Activated naive CD8-positive, alpha-beta T cell treated with anti-CD3 and anti-CD28 coated beads, Interleukin-2, amount 50 U/mL, for 16 hours (primary cell): ENCODE measurements around the gene CIART.
"Not testable (repeated sequence)": the region's sequence is repeated elsewhere in the genome, so short reads cannot be mapped to it uniquely, and the experiment has no call there.

Experiments
- DNase-seq: peaks from one replicate; pipeline ENCODE4 v3.0.0-alpha.2; 2020; ENCODE audit warnings: low read depth, low spot score

CIART gene

GRCh38 chr1:150309758-150310508, 27.6 kb downstream of the CIART start:
- DNase-seq: no peak

GRCh38 chr1:150311762-150312161, 29.4 kb downstream of the CIART start:
- no peak for DNase-seq

- DNase-seq: not testable (repeated sequence)
These were observed 32.3 kb downstream of the CIART start for GRCh38 chr1:150314691-150315090.

- DNase-seq: no peak
These were observed 38.3 kb downstream of the CIART start for GRCh38 chr1:150320667-150320978.

- no peak for DNase-seq
These were observed 39.4 kb downstream of the CIART start for GRCh38 chr1:150321826-150322166.

GRCh38 chr1:150322310-150322709, 40.0 kb downstream of the CIART start:
- no peak for DNase-seq

GRCh38 chr1:150332651-150333290, 50.4 kb downstream of the CIART start:
- DNase-seq: no peak
